Panc1 (cell line): ENCODE data around the gene FUBP3. TPM values are rescaled to one million over a fixed set of nuclear protein-coding genes. Genes with fewer than 3 reads are reported as not detected.

Experiments used
- ATAC-seq: fragments of 200-7000 bp; cut with Tn5 transposase; 2 replicates; pipeline ENCODE4 v1.9.1; 2020; ENCODE audit warnings: mild to moderate bottlenecking, moderate library complexity
- BruUV-seq: library from RNA; stranded (reverse); fragments of 400-500 nt; replicated peaks from 2 replicates; lab custom pipeline; 2021; lab: Mats Ljungman, UMichigan
- CTCF ChIA-PET: fragments of 300-600 bp; sonication (Branson Sonifier 250); formaldehyde crosslinking; loops from one replicate; lab custom pipeline; 2022; ENCODE audit warnings: antibody characterized with exemption; lab: Charles Lee
- POLR2A ChIA-PET: fragments of 300-600 bp; sonication (Branson Sonifier 250); formaldehyde crosslinking; loops from one replicate; lab custom pipeline; 2022; ENCODE audit warnings: antibody characterized with exemption; lab: Charles Lee
- DNase-seq: peaks from one replicate; pipeline ENCODE4 v3.0.0-alpha.2; 2010; ENCODE audit warnings: low read depth, low spot score
- H3K27ac ChIP-seq: 2 replicates; pipeline ENCODE4 v1.5.1; 2011; ENCODE audit warnings: mild to moderate bottlenecking, low read length, inconsistent platforms
- H3K27me3 ChIP-seq: fragments of 200-500 bp; sonication (Bioruptor generic); 2 replicates; pipeline ENCODE4 v1.6.0; 2014; ENCODE audit warnings: low read length, inconsistent platforms; ENCODE audit not compliant: control insufficient read depth, insufficient read depth
- H3K36me3 ChIP-seq: fragments of 200-500 bp; sonication (Bioruptor generic); 2 replicates; pipeline ENCODE4 v1.5.1; 2014; ENCODE audit warnings: inconsistent platforms, mild to moderate bottlenecking, low read length, moderate library complexity; ENCODE audit not compliant: control insufficient read depth, insufficient read depth
- H3K4me1 ChIP-seq: 2 replicates; pipeline ENCODE4 v1.5.1; 2011; ENCODE audit warnings: inconsistent platforms, mild to moderate bottlenecking, low read length, moderate library complexity; ENCODE audit not compliant: control insufficient read depth, insufficient read depth
- H3K4me3 ChIP-seq, 2 experiments: 2 replicates each; pipeline ENCODE4 v1.5.1; 2011 to 2012; ENCODE audit warnings: low read depth in 2 of 2, low read length in 2 of 2, mild to moderate bottlenecking in 2 of 2, inconsistent platforms in 1 of 2, moderate library complexity in 1 of 2
- H3K9me3 ChIP-seq: fragments of 200-500 bp; sonication (Bioruptor generic); 2 replicates; pipeline ENCODE4 v1.5.1; 2014; ENCODE audit warnings: low read depth, mild to moderate bottlenecking, inconsistent platforms, low read length, moderate library complexity; ENCODE audit not compliant: control insufficient read depth, insufficient read depth
- POLR2AphosphoS5 ChIP-seq: IDR thresholded peaks from 2 replicates; pipeline ENCODE4 v1.6.1; 2012; ENCODE audit warnings: mild to moderate bottlenecking, low read depth, low read length, moderate library complexity
- SIN3A ChIP-seq: IDR thresholded peaks from 2 replicates; pipeline ENCODE4 v1.6.1; 2012; ENCODE audit warnings: low read depth, mild to moderate bottlenecking, low read length, moderate library complexity, borderline replicate concordance; ENCODE audit not compliant: insufficient read depth
- TCF7L2 ChIP-seq: IDR thresholded peaks from 2 replicates; pipeline ENCODE4 v1.6.1; 2011; ENCODE audit warnings: mild to moderate bottlenecking, low read depth, low read length, inconsistent platforms
- in situ Hi-C: cut with HindIII; loops from 2 replicates; pipeline ENCODE4 v1.10.0; 2016; ENCODE audit warnings: low sequenced_read_pairs, low pct_unique_long_range_greater_than_20kb
- intact Hi-C: fragments of 100-400 bp; cut with micrococcal nuclease; formaldehyde crosslinking; loops from one replicate; pipeline ENCODE4 v1.10.0; 2022; ENCODE audit not compliant: unreplicated experiment
- total RNA-seq: library from RNA; stranded (reverse); gene quantifications from one replicate; pipeline ENCODE4 v1.2.1, GENCODE V29; 2021; ENCODE audit not compliant: unreplicated experiment
- TF ChIP-seq, protein P1 (sequence below): fragments of 450-650 bp; IDR thresholded peaks from 2 replicates; pipeline ENCODE4 v1.5.1; 2017; ENCODE audit warnings: mild to moderate bottlenecking
- TF ChIP-seq, protein P2 (sequence below), 2 experiments: IDR thresholded peaks; 2 replicates each; pipeline ENCODE4 v1.6.1; 2011 to 2012; ENCODE audit warnings: low read depth in 2 of 2, control low read depth in 1 of 2, low read length in 1 of 2, mild to moderate bottlenecking in 1 of 2, moderate library complexity in 1 of 2; ENCODE audit not compliant: insufficient read depth in 1 of 2

The FUBP3 gene
- total RNA-seq, 1 experiment from 2014 or later: 46.6 TPM

DNA sequence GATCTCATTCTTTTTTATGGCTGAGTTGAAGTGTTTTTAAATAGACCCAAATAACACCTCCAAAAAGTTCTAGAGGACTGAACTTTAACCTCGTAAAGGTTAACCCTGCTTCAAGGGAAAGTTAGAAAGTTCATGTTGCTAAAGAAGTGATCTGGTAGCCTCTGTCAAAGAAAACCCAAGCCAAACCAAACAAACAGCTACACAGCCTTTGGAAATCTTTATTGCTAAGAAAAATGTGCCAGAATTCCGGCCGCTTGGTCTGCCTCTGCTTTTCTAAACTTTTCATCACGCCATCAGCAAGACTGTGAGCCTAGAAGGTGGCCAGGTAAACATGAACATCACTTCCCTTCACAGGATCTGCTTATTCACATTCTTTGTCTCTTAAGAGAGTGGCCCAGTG, 17.9 kb downstream of the FUBP3 start:
- ChIA-PET POLR2A (no interaction called here), CTCF (interaction anchor here (0.5 kb wide), 1 partner anchor 13 kb away, joined by 3 read pairs; no protein-coding TSS in a partner anchor)
- Histone ChIP-seq H3K36me3 (peaks cover 8% of the 10 kb centered on the region), H3K4me1 (no peaks in the 10 kb centered on the region), H3K4me3 (no peak overlapping the region), H3K9me3 (no peaks in the 10 kb centered on the region), H3K27ac (no peak overlapping the region), H3K27me3 (no peaks in the 10 kb centered on the region)
- TF ChIP-seq, protein P1, sequence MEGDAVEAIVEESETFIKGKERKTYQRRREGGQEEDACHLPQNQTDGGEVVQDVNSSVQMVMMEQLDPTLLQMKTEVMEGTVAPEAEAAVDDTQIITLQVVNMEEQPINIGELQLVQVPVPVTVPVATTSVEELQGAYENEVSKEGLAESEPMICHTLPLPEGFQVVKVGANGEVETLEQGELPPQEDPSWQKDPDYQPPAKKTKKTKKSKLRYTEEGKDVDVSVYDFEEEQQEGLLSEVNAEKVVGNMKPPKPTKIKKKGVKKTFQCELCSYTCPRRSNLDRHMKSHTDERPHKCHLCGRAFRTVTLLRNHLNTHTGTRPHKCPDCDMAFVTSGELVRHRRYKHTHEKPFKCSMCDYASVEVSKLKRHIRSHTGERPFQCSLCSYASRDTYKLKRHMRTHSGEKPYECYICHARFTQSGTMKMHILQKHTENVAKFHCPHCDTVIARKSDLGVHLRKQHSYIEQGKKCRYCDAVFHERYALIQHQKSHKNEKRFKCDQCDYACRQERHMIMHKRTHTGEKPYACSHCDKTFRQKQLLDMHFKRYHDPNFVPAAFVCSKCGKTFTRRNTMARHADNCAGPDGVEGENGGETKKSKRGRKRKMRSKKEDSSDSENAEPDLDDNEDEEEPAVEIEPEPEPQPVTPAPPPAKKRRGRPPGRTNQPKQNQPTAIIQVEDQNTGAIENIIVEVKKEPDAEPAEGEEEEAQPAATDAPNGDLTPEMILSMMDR: no peak
- no peak for TF ChIP-seq TCF7L2
- TF ChIP-seq, protein P2, sequence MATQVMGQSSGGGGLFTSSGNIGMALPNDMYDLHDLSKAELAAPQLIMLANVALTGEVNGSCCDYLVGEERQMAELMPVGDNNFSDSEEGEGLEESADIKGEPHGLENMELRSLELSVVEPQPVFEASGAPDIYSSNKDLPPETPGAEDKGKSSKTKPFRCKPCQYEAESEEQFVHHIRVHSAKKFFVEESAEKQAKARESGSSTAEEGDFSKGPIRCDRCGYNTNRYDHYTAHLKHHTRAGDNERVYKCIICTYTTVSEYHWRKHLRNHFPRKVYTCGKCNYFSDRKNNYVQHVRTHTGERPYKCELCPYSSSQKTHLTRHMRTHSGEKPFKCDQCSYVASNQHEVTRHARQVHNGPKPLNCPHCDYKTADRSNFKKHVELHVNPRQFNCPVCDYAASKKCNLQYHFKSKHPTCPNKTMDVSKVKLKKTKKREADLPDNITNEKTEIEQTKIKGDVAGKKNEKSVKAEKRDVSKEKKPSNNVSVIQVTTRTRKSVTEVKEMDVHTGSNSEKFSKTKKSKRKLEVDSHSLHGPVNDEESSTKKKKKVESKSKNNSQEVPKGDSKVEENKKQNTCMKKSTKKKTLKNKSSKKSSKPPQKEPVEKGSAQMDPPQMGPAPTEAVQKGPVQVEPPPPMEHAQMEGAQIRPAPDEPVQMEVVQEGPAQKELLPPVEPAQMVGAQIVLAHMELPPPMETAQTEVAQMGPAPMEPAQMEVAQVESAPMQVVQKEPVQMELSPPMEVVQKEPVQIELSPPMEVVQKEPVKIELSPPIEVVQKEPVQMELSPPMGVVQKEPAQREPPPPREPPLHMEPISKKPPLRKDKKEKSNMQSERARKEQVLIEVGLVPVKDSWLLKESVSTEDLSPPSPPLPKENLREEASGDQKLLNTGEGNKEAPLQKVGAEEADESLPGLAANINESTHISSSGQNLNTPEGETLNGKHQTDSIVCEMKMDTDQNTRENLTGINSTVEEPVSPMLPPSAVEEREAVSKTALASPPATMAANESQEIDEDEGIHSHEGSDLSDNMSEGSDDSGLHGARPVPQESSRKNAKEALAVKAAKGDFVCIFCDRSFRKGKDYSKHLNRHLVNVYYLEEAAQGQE (IDR thresholded peaks at IDR 0.05; ENCODE audit: insufficient read depth in 1 of 2, low read depth in 2 of 2, low read length in 1 of 2): no peak
- ATAC-seq (no peak), DNase-seq (no peak)
- BruUV-seq: no TSS peak
- in situ Hi-C loops: no loop called here
- intact Hi-C loops: no loop called here

DNA sequence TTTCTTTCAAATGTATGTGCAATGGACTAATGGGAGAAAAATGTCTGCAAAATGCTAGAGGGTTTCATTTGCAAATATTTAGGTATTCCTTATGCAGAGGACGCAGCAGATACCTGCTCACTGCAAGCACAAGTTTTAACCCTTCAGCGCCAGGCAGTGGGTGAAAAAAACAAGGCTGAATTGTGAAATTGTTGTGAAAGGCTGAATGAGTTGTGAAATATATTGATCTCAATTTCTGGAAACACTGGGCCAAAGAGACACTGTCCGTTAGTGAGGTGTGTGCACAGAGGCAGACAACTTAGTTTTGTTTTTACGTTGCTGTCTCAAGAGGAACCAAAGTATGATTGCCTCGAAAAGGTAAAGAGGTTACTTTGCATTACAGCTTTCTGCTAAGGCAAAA, 18.8 kb downstream of the FUBP3 start:
- no peak for ATAC-seq
- BruUV-seq: no TSS peak
- ChIA-PET CTCF (no interaction called here), POLR2A (no interaction called here)
- Histone ChIP-seq H3K27ac (no peak overlapping the region), H3K9me3 (no peaks in the 10 kb centered on the region), H3K4me1 (no peaks in the 10 kb centered on the region), H3K36me3 (peaks cover 8% of the 10 kb centered on the region), H3K27me3 (no peaks in the 10 kb centered on the region), H3K4me3 (no peak overlapping the region)
- in situ Hi-C loops: no loop called here
- TF ChIP-seq SIN3A (no peak), TCF7L2 (no peak), POLR2AphosphoS5 (no peak)
- TF ChIP-seq, protein P2 (IDR thresholded peaks at IDR 0.05; ENCODE audit: insufficient read depth in 1 of 2, low read depth in 2 of 2, low read length in 1 of 2): no peak
- TF ChIP-seq, protein P1: no peak
- intact Hi-C loops: no loop called here
- DNase-seq: no peak
